HTERT RPE-1 (cell line): Measurements from ENCODE around the gene BACH2.

ENCODE experiments used
- in situ Hi-C: fragments of 300-500 bp; cut with MboI; formaldehyde crosslinking; loops from 4 replicates; pipeline ENCODE4 v1.14.3; 2020; ENCODE audit warnings: low sequenced_read_pairs

Gene BACH2

DNA sequence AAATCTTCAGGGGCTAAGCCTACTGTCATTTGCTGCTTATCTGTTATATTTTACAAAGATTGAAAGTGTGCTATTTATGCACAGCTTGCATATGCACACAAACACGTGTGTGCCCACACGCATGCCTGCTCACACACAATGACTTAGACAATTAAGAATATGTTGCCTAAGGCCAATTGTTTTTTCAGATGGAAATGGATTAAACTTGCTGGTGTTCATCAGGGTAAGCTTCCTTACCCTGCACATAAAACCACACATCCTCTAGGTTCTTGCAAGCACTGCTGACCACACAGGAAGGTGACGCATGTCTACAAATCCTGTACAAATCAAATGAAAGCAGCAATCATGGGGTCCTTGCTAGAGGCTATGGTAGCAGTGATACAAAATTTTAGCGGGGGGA, 344.0 kb downstream of the BACH2 start:
- in situ Hi-C loops = no loop called here

DNA sequence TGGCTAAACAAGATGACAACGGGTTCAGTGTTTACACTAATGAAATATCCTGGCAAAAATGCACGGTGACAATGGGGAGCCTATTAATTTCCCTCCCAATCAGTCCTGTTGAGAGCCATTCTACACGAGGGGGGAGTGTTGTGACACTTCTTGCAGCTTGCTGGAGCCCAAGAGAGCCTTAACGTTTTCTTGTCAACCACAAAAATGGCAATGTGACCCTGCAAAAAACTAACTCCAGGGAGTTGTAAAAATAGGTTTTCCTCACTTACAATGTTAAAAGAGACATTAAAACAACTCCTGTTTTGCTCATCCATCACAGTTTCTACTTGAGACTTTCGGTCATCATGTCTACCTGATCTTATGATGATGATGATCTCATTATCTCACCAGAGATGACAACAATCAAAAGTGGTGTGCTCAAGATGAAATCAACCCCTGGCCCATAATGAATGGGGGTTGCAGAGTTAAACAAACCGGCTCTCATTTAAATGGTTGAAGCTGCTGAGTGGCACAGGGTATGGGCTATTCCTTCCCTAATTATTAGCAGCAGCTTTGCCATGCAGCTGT, 344.5 kb downstream of the BACH2 start:
- in situ Hi-C loops = no loop called here

DNA sequence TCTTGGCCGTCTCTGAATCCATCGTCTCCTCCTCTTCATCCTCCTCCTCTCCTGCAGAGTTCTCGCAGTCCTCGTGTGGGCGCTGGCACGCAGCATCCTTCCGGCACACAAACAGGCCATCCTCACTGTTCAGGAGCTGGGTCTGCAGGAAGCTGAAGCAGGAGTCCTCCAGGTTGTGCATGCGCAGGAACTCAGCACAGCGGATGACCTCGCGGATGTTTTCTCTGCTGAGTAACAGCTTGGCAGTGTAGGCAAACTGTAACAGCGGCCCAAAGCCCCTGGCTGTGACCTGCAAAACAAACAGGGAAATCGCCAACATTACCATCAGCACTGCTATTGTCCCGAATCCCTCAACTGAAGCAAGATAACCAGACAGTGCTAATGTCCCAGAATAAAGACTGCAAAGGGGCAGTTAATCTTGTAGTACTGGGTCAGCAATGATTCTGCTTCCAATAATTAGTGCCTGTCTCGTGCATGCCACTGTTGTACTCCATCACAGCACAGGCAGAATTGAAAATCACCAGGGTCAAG, 345.0 kb downstream of the BACH2 start:
- in situ Hi-C loops = no loop called here

DNA sequence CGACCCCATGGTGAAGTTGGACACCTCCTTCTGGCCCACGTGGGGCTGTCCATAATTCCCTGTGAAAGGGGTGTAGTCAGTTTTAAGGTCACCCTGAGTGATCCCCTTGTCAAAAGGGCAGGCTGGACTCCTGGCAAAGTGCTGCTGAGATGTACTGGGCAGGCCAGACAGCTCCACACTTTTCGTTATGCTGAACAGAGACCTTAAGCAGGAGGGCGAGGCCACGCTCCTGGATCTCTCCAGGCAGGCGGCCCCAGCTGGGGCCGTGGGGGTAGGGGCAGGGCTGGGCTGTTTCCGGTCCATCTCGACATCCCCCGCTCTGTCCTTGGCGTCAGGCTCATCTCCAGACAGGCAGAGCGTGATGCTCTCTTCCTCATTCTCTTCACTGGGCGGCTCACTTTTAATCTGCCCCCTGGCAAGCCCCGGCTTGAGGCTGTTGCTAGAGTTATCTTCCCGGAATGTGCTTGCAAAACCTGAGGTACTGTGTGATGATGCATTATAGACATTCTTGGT, 345.7 kb downstream of the BACH2 start:
- in situ Hi-C loops = no loop called here

DNA sequence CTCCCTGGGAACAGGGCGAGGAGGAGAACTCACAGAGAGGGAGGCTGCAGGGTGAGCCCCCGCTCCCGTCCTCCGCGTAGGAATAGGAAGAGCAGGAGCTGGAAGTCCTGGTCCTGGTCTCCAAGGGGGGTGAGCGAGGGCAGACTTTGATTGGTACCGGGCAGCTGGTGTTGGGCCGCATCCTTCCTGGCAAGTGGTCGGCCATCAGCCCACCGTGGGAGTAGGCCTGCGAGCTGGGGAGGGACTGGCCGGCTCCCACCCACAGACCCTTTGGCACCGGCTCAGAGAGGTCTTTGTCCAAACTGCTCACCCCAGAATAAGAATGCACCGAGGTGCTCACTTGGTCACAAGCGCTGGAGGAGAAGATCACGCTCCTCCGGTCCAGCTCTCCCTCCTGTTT, 346.2 kb downstream of the BACH2 start:
- in situ Hi-C loops = no loop called here

DNA sequence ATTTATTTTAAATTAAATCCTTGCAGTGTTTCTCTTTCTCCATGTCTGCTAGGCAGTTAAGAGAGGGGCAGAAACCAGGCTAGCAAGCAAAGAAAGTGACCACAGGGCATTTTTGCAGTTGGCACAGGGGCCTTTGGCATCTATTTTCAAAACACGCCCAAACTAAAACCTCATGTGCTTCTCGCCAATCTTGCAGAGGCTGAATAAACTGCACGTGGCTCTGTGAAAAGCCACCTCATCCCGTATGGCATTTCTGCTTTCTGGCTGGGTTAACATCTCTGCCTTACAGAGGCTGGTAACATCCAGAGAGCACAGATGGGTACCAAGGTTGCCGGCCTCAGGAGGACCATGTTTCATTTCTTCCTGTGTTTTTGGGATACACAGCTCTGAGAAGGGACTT, 347.8 kb downstream of the BACH2 start:
- in situ Hi-C loops = no loop called here

DNA sequence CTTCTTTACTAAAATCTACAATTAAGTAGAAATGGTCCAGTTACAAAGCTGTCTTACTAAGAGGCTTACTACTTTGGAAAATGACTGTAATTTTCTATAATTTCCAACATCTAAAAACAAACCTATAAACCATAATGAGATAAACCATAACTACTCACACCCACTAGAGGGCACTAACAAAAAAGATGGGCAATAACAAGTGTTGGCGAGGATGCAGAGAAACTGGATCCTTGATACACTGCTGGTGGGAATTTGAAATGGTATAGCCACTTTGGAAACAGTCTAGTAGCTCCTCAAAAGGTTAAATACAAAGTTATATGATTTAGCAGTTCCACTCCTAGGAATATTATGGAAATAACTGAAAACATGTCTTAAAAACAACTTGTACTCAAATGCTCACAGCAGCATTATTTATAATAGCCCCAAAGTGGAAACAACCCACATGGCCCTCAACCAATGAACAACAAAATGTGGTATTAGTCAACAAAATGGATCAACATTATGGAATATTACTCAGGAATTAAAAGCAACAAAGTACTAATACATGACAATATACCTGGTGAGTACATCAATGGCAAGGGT, 351.7 kb downstream of the BACH2 start:
- in situ Hi-C loops = no loop called here

DNA sequence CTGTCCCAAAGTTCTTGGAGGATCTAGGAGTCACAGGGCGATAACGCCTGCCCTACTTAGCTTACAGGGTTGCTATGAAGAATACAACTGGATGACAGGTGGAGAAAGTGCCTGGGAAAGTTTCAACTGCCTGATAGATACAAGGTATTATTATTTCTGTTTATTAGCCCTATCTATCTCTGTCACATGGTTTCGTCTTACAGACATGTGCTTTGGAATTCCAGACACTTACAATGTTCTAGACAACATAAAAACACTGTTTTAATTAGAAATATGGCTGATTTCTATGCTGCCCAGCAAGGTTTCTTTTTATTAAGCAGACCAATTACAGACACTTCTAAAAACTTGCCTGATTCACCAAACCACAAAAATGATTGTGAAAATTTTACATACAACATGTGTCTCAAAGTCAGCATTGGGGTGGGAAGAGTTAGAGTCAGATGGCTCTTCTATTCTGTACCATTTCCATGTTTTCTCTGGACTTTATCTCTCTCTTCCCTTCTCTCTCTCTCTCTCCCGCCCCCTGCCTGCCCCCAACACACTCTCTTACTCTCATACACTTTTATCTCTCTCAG, 352.4 kb downstream of the BACH2 start:
- in situ Hi-C loops = no loop called here

DNA sequence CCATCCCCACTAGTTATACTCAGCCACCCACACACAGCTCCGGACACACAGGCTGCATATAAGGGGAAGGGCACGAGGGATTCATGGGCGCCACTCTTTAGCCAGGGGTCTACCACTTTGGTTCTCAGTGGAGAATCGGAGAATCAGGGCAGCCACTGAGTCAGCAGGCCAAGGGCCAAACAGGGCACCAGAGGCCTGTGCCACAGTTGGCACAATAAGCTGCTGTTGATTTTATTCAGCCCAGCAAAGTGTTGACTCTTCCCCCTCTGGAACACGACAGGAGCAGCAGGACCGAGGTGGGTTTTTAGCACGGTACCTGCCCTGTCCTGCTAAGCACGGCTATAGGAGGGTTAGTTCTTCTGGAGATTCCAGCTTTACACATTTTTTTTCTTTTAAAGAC, 354.0 kb downstream of the BACH2 start:
- in situ Hi-C loops = no loop called here

DNA sequence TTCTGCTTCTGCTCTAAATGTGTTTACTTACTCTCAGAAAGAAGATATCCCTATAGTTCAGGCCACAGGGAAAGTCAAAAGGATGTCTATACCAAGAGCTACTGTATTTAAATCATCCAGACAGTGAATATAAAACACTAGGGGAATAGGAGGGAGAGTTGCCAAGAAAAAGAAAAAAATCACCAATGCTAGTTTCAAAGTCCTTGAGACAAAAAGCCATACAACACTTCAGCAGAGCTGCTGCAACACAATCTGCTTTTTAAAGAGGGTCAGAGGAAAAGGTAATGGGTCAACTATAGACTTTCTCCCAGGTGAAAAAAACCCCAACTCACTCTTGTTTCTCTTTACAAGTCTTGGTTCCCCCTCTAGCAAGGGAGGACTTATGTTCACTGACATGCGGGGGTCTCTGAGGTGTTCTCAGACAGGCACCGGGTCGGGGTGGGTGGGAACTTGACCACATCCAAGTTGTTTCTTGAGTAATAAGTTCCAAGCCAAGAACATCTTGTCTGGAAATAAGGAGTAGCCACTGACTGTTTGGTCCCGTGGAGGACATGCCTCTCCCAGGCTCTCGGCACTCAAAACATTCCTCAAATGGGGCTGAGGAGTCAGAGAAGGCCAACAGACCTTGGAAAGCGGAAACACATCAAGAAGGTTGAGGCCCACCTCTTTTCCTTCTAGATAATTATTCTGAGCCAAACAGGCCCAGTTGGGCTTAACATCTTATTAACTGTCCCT, 354.7 kb downstream of the BACH2 start:
- in situ Hi-C loops = no loop called here

DNA sequence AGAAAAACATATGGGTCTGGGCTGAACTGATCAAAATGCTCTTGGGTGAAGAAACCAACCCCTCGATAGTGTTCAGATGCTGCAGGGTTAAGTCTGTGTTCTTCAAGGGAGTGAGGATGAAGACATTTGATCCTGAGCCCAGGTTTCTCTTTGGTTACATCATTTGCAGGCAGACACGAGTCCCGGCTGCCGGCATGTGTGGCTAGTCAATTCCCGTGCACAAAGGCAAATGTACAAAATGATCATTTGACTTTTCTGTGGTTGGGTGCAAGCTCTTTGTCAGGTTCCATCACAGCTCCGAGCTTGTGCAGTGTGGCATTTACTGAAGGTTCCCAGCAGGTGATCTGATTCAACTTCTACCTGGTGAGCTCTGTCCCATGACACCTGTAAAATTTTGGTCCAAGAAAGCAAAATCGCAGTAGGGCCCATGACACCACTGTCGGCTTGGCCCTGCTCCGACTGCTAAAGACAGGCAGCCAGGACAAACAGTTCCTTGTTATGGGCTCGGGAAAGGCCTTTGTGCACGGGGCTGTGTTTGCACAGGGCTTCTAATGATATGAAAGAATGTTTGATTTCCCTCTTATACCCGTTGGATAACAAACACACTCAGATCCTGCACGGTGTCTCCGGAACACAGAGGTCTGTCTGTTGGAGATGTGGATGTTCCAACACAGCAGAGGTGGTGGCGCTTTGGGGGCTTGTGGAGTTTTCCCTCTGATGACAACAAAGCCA, 355.4 kb downstream of the BACH2 start:
- in situ Hi-C loops = no loop called here

DNA sequence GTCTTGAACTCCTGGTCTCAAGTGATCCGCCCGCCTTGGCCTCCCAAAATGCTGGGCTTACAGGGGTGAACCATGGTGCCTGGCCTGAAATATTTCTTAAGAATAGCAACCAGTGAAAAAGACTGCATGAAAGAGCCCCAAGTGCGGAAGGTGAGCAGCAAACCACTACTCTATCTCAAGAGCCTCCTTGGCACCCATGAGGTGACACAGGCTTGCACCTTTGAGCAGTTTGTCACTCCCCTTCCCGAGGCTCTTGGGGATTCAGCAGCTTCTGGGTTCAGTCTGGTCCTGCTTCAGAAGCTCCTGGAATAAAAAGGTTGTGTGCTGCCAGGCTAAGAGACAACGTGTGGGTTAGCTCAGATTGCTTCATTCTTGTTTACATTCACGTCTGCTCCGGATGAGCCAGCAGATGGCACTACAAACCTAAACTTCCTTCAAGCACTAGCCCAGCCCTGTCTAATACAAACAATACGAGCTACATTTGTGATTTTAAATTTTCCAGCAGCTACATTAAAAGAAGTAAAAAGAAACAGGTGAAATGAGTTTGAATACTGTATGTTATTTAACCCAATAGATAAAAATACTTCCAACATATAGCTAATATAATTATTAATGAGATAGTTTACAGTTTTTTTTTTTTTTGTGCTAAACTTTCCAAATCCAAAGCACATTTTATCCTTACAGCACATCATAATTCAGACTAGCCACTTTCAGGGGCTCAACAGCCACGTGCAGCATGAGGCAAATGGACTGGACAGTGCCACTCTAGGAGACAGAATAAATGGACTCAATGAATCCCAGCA, 356.2 kb downstream of the BACH2 start:
- in situ Hi-C loops = no loop called here

DNA sequence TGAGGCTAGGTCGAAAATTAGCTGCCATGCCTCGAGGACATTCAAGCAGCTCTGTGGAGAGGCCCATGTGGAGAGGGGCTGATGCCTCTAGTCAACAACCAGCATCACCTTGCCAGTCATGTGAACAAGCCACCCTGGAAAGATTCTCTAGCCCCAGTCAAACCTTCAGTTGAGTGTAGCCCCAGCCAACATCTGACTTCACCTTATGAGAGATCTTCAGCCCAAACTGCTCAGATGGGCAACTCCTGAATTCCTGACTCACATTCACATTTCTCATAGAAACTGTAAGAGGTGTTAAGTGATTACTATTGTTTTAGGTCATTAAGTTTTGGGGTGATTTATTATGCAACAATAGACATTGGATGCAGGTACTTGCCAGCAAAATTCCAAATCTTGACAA, 357.5 kb downstream of the BACH2 start:
- in situ Hi-C loops = no loop called here

DNA sequence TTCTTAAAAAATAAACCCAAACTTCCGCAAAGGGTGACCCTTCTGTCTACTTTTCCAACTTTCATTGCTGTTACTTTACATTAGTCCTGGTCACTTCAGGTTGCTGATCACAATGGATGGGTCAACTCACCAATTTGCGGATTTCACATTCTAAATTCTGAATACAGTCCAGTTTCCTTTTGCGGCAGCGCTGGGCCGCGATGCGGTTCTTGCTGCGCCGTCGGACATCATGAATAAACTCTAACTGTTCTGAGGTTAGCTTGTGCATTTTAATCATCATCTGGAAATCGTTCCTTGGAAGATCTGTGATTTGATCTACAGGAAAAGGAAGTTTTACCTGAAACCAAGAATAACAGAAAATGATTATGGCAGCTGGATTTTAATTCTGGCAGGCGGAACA, 358.6 kb downstream of the BACH2 start:
- in situ Hi-C loops = no loop called here

DNA sequence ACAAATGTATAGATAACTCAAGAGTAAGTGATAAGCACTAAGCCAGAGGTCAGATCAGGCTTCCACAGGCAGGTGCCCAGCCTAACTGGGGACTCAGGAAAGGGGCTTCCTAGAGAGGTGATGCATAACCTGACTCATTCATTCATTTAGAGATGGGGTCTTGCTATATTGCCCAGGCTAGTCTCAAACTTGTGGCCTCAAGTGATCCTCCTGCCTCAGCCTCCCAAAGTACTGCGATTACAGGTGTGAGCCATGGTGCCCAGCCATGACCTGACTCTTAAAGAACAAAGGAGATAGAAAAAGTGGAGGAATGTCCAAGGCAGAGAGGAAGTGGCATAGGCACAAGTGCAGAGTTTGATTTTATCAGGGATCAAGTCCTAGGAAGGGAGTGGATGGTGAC, 360.5 kb downstream of the BACH2 start:
- in situ Hi-C loops = no loop called here

DNA sequence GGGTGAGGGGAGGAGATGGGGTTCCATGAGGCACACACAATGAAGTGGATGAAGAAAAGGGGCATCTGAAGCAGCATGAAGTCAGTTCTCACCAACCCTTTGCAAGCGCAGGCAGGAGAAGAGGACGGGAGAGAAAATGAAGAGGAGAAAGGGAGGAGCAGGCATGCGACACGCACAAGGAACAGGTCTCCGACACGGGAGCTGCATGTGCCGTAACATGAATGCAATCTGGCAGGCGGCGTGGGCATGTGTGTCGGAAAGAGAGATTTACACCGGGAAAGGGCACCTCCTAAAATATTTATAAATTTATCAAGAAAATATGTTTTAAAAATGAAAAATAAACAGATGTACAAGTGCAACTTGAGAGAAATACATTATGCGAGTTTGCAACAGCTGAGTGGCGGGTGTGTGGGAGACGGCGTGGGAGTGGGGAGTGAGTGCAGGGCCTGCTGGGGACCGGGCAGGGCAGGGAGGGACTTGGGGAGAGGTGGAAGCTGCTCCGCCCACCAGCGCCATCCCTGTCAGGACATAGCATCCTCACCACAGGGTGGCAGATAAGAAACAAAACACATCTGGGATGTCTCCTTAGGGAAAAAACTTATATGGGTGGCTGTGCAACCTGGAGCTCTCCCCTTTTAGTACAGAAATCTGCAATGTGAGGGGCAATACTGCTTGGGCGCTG, 361.8 kb downstream of the BACH2 start:
- in situ Hi-C loops = no loop called here

DNA sequence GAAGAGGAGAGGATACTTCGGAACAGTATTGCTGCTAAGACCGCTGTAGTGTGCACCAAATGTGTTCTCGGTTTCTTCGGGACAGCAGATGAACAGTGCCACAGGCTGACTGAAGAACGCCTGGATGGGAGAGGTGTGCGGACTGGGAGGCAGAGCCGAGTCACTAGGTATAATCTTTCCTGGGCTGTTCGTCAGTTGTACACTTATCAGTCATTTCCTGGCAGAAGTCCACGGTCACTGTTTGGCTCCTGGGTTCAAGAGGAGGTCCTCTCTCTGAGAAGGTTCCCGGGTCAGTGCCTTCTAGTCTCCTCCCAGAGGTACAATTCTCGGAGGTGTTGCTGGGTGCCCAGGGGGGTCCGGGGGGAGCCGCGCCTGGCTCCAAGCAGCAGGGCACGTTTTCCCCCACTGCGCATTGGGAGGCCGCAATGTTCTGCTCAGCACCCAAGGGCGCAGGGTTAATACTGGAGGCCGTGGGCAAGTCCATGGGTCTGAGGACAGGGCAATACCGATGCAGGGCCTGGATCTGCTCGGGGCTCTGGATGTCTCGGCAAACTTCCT, 364.3 kb downstream of the BACH2 start:
- in situ Hi-C loops = no loop called here

DNA sequence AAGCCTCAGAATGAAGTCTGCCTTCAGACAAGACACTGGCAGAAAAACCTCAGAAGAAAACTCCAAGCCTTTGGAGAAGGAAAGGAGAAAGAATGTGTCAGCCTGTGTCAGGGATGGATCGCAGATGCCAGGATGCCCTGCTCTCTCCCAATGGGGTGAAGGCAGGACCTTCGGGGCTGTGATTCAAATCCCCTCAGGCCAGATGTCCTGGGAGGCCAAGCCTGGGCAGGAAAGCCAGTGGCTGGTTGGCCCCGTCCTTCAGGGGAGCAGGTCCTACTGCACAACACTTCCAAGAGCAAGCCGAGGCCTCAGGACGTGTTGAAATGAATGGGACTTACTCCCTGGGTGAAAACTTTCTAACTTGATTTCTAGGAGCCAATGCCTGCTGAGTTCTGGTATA, 365.9 kb downstream of the BACH2 start:
- in situ Hi-C loops = no loop called here

DNA sequence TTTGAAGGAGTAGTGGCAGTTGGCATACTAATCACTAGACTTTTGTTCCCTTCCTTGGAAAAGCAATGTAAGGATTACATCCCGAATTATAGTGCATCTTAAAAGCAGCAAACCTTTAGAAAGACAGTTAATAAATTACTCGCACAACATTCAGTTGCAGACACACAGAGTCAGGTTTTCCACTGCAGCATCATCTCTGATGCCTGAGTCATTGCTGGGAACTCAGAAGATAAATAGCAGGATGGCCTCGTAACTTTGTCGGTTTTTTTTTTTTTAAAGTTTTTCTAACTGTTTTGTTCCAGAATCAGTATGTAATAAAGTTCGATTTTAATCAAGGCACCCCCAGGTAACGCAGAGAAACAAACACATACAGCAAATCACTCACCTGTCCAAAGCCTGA, 368.0 kb downstream of the BACH2 start:
- in situ Hi-C loops = no loop called here
